Testis (tissue), 2 donors: ENCODE results near the gene CACNA1D.

Source experiments
- POLR2A ChIP-seq: fragments of 450-650 bp; IDR thresholded peaks from one replicate; pipeline ENCODE4 v1.6.1; 2017; ENCODE audit warnings: antibody characterized with exemption, mild to moderate bottlenecking, moderate library complexity
- TF ChIP-seq, protein P1 (sequence below), 3 experiments: fragments of 450-650 bp in 2 of 3; fragments of 200-600 bp in 1 of 3; sonication (generic) in 1 of 3; IDR thresholded peaks; one replicate each; pipeline ENCODE4 v1.5.1; 2016 to 2019; ENCODE audit warnings: antibody characterized with exemption in 3 of 3, mild to moderate bottlenecking in 2 of 3, moderate library complexity in 1 of 3

GRCh38 chr3:53833053-53833645 lies 338.7 kb downstream of the CACNA1D start:
- TF ChIP-seq, protein P1, sequence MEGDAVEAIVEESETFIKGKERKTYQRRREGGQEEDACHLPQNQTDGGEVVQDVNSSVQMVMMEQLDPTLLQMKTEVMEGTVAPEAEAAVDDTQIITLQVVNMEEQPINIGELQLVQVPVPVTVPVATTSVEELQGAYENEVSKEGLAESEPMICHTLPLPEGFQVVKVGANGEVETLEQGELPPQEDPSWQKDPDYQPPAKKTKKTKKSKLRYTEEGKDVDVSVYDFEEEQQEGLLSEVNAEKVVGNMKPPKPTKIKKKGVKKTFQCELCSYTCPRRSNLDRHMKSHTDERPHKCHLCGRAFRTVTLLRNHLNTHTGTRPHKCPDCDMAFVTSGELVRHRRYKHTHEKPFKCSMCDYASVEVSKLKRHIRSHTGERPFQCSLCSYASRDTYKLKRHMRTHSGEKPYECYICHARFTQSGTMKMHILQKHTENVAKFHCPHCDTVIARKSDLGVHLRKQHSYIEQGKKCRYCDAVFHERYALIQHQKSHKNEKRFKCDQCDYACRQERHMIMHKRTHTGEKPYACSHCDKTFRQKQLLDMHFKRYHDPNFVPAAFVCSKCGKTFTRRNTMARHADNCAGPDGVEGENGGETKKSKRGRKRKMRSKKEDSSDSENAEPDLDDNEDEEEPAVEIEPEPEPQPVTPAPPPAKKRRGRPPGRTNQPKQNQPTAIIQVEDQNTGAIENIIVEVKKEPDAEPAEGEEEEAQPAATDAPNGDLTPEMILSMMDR (IDR thresholded peaks at IDR 0.05) = no peak
- no peak for TF ChIP-seq POLR2A
